NCI-H128 (cell line): Measurements from ENCODE around the gene DNAJA2.

ENCODE experiments used
- DNase-seq: peaks from one replicate; lab custom pipeline; 2025; ENCODE audit not compliant: unreplicated experiment; lab: John Stamatoyannopoulos, UW

The DNAJA2 gene

DNA sequence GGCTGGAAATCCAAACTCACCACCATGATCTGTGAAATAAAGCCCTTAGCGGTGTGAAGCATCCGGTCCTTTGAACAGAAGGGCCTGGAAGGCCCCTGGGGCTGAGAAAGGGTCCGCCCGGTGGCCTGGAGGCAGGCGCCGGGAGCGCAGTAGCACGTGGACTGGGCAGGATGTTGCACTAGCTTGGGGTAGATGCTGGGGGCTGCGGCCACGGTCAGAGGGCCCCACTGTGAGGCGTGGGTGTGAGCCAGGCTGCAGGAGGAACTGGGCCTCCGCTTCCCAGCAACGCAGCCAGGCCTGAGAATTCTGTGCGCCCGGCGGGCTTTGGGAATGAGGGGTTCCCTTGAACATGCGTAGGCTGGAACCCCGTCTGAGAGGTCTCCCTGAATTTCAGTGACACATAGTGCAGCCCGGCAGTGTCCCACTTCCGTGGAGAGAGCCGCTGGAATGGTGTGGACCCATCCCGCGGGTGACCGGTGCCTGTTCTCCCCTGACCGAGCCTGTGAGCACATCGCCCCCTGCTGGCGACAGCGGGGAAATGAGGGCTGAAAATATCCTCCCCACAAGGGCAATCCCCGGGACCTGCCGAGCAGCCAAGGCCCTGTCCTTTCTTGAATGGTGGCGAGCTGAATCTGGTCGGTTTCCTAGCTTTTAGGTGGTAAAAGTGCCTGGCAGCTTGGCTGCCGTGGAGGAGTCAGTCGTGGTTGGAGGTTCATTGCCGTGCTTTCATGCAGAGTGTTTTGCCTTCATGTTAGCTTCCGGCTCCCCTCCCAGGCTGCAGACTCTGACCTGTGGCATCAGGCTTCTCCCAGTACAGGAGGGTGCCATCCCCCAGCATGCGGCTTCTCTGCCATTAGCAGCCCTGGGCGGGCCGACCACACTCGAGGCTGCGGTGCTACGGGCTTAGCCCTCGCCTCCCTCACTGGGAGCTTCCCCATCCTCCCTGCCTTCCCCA is 43.8 kb downstream of the DNAJA2 start:
- DNase-seq: no peak

DNA sequence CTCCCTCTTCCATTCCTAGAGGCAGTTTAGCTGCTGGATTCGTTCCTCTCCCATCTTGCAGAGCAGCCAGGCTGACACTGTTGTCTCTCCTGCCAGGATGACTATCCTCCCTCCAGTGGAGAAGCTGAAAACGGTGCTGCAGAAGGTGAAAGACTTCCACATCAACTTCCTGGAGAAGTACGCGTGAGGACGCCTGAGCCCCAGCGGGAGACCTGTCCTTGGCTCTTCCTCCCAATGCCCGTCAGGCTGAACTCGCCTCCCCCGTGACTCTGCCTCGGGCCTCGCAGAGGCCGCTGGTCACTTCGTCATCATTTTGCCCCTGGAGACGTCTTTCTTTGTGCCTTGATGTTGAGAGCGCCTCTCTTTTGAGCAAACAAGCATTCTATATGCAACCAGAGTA is 44.7 kb downstream of the DNAJA2 start:
- DNase-seq: no peak

DNA sequence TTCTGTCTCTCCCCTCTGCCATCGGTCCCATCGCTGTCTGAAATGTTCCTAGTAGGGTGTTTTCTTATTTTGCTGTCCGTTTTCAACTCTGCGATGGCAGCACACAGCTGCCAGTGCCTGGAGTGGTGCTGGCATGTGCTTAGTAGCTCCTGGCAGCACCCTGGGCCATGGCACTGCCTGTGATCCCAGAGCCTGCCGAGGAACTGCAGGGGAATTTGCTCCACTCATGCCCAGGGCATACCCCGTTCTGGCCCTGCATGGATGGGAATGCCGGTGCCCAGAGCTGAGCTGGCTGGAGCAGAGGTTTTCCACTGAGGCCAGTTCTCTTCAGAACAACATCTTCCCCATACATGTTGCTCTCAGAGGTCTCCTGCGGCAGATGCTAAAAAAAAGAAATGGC is 46.2 kb downstream of the DNAJA2 start:
- no peak for DNase-seq

DNA sequence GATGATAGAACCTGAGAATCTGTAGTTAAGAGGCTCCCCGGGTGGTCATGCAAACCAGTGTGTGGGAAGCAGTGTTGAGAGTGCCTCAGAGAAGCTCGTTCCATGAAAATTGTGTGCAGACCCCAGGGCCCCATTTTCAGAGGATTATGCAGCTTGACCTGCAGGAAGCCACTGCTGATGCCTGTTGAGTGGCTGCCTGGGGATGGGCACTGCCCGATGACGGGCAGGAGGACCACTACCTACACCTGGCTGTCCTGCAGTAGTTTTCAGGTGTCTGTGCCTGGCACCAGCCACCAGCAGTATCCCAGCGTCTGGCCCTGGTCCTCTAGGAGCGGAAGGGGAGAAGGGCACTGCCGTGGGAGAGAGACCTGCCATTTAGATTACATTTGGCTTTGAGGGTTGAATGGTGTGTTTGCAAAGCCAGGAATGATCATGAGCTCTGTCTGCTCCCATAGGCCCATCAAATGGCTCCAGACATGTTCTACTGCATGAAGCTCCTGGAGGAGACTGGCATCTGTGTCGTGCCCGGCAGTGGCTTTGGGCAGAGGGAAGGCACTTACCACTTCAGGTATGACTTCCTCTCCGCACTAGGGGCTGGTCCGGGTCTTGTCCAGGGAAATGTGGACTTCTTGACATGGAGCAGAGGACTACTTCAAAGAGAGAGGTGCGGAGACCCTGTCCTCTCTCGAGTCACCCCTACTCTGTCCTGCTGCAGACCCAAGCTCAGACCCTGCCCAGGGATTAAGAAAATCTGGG is 46.8 kb downstream of the DNAJA2 start:
- no peak for DNase-seq

DNA sequence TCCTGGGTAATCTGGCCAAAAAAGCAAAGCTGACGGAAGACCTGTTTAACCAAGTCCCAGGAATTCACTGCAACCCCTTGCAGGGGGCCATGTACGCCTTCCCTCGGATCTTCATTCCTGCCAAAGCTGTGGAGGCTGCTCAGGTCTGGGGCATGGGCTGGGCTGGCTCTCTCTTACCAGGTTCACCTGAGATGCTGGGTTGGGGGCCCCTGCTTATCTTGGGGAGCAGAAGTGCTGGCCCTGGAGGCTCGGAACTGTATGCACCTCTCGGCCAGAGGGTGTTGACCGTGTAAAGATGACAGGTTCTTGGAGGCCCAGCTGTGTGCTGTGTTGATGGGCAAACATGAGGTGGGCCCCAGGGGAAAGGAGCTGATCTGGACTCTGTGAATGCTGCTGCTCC is 49.1 kb downstream of the DNAJA2 start:
- no peak for DNase-seq

DNA sequence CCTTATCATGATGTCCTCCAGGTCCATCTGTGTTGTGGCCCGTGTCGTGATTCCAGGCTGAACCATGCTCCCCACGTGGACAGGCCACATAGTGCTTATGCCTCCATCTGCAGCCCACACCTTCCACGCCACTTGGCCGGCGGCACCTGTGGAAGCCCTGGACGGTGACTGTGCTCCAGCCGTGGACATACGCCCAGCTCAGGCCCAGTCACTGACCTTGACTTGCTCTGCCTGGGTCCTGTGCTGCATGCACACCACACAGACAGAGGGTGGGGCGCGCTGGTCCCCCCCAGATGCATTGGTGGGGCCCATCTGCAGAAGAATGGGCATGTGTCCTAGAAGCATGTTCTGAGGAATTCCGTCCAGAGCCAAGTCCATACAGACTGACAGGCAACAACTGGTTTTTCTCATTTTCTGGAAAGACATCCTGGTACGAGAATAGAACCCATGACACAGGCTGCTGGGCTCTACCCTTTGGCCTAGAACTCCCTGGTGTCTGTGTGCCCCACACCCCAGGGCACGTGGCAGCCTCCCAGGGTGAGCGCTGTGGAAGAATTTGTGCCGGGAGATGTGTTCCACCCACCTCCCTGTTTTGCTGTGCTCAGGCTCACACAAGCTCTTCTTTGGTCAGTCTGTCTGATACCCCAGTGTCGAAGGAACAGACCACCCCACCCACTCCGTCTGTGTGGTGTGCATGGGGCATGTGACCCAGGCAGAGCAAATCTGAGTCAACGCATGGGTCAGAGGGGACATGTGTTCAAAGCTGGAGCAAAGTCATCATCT is 49.8 kb downstream of the DNAJA2 start:
- DNase-seq: no peak

DNA sequence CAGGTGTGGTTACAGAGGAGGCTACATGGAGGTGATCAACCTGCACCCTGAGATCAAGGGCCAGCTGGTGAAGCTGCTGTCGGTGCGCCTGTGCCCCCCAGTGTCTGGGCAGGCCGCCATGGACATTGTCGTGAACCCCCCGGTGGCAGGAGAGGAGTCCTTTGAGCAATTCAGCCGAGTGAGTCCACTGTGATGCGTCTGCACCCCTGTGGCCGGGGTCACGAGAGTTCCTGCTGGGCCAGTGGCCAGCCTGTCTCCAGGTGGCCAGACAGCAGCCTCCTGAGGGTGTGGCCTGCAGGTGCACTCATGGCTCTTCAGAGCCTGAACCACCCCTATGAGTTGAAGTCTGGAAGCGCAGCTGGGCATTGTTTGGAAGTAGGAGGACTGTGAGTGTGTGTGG is 51.2 kb downstream of the DNAJA2 start:
- no peak for DNase-seq

DNA sequence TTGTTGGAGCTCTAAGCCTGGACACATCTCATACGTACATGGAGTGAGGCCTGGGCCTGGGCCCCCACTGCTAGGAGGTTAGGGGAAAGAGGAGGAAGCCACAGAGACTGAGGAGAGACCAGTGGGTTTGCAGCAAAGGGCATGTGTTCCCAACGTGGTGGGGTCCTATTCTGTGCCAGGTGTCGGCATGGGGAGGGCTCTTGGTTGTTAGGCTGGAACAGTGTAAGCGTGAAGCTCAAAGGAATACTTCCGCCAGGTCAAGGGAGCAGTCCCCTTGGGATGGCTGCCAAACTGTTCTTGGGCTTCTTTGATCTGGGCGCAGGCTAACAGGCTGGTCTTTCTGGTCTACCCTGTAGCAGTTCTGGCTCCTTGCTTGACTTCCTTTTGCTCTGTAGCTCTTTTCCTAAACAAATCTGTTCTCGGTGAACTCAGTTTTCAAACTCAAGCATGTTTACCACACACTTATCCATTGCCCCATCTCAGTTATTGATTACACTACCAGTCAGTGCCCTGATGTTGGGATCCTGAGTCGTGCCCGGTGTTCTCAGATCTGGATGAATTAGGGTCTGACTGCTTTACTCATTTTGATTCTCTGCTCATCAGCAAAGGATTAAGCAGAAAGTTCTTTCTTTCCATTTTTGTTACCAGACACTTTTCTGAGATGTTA is 52.9 kb downstream of the DNAJA2 start:
- no peak for DNase-seq

DNA sequence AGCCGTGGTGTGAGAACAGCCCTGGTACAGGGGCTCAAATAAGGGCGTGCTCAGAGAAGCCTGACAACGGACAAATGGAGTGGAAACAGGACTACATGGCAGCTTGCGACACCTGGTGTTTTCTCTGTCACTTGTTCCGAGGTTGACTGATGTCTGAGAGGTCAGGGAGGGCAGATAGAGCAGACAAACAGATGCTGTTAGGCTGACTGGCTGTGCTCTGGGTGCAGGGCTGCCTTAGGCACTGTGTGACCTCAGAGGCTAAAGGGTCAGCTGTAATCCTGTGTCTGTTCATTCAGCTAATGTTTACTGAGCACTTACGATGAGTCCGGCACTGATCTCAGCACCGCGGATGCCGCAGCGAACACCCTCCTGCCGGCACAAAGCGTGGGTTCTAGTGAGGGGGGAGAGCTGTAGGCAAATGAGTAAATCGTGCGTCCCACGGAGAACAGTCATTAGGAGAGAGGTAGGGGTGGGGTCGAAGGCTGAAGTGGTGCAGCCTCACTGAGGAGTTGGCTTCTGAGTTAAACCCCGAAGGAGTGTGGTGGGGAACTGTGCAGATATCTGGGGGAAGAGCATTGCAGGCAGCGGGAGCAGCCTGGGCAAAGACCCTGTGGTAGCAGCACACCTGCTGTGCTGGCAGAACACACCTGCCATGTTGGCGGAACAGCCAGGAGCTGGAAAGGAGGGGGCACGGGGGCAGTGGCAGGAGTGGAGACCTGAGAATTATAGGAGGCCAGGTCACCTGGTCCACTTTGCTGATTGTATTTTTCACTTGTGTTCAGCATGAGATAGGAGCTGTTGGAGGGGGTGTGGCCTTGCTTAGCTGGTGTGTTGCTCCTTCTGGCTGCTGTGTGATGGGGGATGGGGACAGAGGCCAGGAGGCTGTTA is 54.3 kb downstream of the DNAJA2 start:
- no peak for DNase-seq

DNA sequence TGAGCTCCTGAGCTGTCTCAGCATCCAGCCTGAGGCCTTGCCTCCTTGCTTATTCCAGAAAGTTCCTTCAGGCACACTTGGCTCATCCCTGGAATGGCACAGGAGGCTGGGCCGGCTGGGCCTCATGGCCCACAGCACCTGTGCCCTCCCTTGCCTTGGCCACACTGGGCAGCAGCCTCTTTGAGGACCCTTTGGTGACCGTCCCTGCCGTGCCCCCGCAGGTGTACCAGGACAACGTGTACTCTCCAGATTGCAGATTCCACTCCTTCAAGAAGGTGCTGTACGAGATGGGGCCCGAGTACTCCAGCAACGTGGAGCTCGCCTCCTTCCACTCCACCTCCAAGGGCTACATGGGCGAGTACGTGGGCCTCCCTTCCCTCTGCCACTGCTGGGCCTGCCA is 55.1 kb downstream of the DNAJA2 start:
- no peak for DNase-seq

DNA sequence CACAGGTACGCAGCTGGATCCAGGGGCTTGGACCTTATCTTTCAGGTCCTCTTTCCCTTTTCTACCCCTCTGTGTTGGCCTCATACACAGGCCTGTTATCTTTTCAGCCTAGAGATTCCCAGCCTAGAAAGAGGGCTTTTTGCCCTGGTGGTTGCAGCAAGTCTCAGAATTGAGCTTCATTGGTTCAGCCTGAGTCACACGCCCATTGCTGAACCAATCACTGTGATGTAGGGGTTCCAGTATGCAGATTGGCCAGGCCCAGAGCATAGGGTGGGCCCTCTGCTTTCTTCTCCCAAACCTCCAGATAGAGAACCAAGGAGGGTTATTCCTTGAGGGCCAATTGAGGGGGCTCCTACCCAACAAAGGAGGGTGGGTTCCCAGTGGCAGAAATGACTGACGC is 56.5 kb downstream of the DNAJA2 start:
- DNase-seq: no peak

DNA sequence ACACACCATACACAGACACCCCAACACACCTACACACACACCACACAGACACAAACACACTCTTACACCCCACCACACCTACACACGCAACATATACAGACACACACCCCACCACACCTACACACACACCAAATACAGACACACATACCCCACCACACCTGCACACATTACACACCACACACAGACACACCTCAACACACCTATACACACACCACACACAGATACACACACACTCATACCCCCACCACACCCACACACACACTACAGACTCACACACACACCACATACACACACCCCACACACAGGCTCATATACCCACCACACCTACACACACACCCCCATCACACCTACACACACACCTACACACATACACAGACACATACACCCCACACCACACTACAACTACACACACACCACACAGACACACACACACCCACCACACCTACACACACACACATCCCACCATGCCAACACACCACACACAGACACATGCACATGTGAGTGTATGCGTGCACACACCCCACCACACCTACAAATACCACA is 57.9 kb downstream of the DNAJA2 start:
- DNase-seq: no peak

DNA sequence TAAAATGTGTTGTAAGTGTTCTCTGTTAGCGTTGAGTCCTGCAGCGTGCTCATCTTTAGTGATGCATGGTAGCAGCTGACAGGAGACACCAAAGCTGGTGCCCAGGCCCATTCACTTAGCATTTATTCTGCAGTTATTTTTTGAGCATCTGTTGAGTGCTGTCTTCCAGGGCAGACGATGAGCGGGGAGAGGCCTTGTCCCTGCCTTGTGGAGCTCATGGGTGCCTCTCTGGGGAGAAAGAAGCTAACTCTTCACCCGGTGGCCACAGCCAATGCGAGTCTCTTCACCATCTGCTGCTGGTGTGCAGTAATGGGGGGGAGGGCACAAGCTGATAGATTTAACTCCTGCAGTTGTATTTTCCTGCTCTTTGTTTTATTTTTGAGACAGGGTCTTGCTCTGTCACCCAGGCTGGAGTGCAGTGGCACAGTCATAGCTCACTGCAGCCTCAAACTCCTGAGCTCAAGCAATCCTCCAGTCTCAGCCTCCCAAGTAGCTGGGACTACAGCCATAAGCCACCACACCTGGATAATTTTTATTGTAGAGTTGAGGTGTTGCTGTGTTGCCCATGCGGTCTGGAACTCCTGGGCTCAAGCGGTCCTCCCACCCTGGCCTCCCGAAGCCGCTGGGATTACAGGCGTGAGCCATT is 58.8 kb downstream of the DNAJA2 start:
- DNase-seq: no peak

DNA sequence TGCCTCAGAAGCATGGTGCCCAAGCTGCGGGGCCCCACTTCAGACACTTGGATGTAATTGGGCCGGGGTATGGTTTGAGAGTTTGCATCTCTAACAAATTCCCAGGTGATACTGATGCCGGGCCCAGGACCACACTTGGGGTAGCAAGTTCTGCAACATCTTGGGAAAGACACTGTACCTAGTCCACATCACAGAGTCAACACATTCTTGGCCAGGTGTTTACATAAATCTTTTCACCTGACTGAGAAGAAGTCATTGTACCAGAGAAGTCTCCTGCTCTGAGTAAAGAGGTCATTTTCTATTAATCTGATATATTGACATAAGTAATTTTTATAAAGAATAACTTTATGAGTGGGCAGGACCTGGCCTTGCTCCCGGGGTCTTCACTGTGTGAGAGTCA is 61.8 kb downstream of the DNAJA2 start:
- no peak for DNase-seq

DNA sequence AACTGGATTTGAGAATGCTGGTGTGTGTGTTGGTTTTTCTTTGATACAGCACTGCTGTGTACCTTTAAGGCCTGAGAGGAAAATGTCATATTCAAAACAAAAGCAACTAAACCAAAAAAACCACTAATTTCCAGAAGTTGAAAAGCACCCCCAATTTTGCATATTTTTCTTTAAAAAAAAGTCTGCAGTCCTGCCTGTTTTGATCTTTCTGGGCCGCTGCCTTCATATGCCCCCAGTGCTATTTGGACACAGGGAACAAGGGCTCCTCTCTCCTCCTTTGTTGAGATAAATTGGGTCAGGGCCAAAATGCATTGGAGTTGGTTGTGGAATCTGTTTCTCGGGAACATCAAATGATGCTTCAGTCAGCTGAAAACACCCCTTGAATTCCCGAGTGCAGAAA is 62.4 kb downstream of the DNAJA2 start:
- DNase-seq: no peak

DNA sequence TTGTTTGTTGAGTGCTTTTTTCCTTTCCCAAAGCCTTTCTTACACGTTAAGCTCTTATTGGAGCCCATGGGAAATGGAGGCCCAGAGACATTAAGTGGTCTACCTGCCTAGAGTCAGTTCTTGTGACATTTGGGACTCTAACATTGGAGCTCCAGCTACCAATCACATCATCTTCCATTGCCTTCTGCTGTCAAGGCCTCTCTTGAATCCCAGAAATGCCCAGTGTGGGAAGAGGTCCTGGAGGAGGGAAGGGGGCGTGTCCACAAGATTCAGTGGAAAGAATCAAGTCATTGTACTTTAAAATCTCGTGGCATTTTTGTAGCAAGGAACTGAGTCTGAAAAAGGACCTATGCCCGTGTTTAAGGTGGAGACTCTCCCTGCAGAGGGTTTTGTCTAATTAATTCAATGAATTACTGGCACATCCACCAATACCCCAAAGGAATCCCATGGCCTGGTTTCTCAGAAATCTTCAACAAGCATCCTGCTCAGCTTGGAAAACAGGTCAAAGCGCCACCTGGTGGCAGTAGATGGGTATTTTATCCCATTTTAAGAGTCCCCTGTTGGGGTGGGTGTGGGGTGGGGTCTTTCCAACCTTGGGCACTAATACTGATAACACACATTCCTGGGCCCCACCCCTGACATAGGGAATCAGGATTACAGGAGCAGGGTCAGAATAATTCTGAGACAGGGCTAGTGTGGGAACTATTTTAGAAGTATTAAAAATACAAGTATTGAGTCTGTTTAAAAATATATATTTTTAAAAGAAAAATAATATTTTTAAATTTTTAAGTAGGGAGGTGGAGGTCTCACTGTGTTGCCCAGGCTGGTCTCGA is 64.7 kb downstream of the DNAJA2 start:
- peak; percentile 5 for DNase-seq

DNA sequence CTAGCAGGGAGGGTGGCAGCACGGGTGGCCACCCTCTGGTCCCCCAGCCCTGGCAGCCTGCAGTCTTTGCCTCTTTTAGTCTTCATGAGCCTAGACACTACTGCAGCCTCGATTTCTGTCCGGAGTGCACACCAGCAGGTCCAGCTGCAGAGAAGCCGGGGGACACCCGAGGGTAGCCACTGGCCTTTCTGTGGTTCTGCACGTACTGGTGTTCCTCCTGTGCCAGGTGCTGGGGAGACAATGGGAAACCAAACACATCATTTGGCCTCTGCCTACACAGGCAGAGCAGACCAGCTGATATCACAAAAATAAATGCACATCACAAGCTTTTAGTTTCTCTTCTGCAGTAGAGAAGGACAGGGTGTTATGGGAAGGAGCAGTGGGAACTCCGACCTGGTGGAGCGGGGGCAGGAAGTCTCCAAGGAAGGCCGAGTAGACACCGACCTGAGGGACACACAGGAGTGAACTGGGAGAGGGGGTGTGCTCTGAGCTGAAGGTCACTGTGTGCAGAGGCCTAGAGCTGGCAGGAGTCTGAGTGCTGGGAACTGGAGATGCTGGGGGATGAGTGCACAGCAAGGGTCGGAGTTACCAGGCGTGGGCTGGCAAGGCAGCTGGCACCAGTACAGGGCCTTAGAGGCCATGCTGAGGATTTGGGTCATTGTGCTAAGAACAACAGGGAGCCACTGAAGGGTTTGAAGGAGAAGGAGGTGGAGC is 66.3 kb downstream of the DNAJA2 start:
- no peak for DNase-seq
